Nephron progenitor cell (in vitro differentiated cells): ENCODE results near the gene IGFBP2.

ENCODE experiments used
- DNase-seq: peaks from one replicate; pipeline ENCODE4 v3.0.0; 2021
- H3K27ac Mint-ChIP-seq: 2 replicates; pipeline ENCODE4 v1.8.0; 2021; ENCODE audit warnings: mild to moderate bottlenecking, moderate library complexity, mixed read lengths
- H3K27me3 Mint-ChIP-seq: 2 replicates; pipeline ENCODE4 v1.8.0; 2021; ENCODE audit warnings: mild to moderate bottlenecking, low read depth, mixed read lengths; ENCODE audit not compliant: poor library complexity
- H3K36me3 Mint-ChIP-seq: 2 replicates; pipeline ENCODE4 v1.8.0; 2021; ENCODE audit warnings: low read depth, mixed read lengths
- H3K4me1 Mint-ChIP-seq: 2 replicates; pipeline ENCODE4 v1.8.0; 2021; ENCODE audit warnings: mixed read lengths
- H3K4me3 Mint-ChIP-seq: 2 replicates; pipeline ENCODE4 v1.8.0; 2021; ENCODE audit warnings: mild to moderate bottlenecking, moderate library complexity, mixed read lengths
- H3K9me3 Mint-ChIP-seq: 2 replicates; pipeline ENCODE4 v1.8.0; 2021; ENCODE audit warnings: mild to moderate bottlenecking, moderate library complexity, mixed read lengths
- CTCF ChIP-seq: fragments of 200-600 bp; sonication (generic); IDR thresholded peaks from 2 replicates; pipeline ENCODE4 v1.5.0; 2021; ENCODE audit warnings: antibody characterized with exemption

IGFBP2 gene

GRCh38 chr2:216701544-216701943, 68.3 kb downstream of the IGFBP2 start:
- Mint-ChIP-seq H3K27me3 (no peaks in the 10 kb centered on the region), H3K4me1 (peaks cover 5% of the 10 kb centered on the region), H3K36me3 (peaks cover 5% of the 10 kb centered on the region), H3K4me3 (no peak overlapping the region), H3K27ac (no peak overlapping the region), H3K9me3 (no peaks in the 10 kb centered on the region)
- DNase-seq, result no peak
- no peak for TF ChIP-seq CTCF

- peaks cover 5% of the 10 kb centered on the region for H3K36me3 Mint-ChIP-seq
- no peak overlapping the region for H3K4me3 Mint-ChIP-seq
- DNase-seq, result no peak
- H3K4me1 Mint-ChIP-seq, result peaks cover 5% of the 10 kb centered on the region
- H3K27me3 Mint-ChIP-seq, result no peaks in the 10 kb centered on the region
- H3K9me3 Mint-ChIP-seq, result no peaks in the 10 kb centered on the region
- TF ChIP-seq CTCF, result no peak
- H3K27ac Mint-ChIP-seq, result no peak overlapping the region
These were observed 69.5 kb downstream of the IGFBP2 start for GRCh38 chr2:216702756-216703155.

DNA sequence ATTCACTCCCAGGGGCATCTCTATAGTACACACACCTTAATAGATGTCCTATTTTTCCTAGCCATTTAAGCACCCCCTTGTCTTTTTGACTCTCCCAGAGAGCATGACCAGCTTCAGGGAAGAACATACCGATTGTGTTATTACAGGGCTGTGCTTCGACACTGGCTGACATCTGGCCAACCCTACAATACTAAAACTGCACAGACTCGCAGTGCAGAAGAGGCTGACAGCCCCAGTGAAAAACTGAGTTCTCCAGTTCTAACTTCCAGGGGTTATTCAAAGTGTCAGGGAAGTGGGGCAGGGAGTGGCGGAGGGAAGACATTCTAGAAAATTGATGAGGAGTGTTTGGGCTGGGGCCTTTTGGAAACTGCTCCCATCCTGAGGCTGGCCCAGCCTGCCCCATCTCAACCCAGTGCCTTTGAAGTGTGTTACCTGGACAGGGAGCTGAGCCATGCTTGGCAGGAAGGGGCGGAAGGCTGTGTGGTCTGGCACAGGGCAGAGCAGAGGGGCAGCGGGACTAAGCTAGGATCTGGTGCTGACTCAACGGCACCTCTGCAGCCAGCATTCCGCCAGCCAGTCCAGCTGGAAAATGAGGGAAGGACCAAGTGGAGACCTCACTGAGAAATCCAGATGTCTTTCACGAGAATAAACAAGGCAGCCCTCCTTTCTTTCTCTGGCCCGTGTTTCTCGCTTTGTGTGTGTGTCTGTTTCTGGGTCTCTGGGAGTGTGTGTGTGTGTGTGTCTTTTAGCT, 77.5 kb downstream of the IGFBP2 start:
- Mint-ChIP-seq H3K27me3 (peaks cover 4% of the 10 kb centered on the region), H3K27ac (peak overlapping the region; percentile 84), H3K4me1 (peaks cover 34% of the 10 kb centered on the region), H3K36me3 (no peaks in the 10 kb centered on the region), H3K4me3 (no peak overlapping the region), H3K9me3 (peaks cover 11% of the 10 kb centered on the region)
- TF ChIP-seq CTCF, result no peak
- no peak for DNase-seq

DNA sequence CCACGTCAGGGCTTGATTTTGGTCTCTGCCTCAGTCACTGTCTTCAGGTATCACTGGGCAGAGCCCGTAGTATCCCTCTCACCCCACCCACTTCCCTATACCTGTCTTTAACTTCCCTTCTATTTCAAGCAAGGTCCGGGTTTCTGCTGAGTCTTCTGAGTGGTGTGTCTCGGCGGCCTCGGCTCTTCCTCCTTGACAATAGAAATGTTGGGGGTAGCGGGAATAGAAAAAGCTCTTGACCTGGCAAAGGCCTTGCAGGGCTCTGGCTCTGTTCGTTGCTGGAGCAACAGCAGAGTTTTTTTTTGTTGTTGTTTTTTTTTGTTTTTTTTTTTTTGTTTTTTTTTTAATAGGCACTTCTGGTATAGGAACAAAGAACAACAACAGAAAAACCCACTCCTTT, 78.1 kb downstream of the IGFBP2 start:
- TF ChIP-seq CTCF, result no peak
- Mint-ChIP-seq H3K4me1 (peaks cover 35% of the 10 kb centered on the region), H3K27ac (peak overlapping the region; percentile 41), H3K9me3 (peaks cover 11% of the 10 kb centered on the region), H3K4me3 (no peak overlapping the region), H3K36me3 (no peaks in the 10 kb centered on the region), H3K27me3 (peaks cover 4% of the 10 kb centered on the region)
- DNase-seq, result no peak

DNA sequence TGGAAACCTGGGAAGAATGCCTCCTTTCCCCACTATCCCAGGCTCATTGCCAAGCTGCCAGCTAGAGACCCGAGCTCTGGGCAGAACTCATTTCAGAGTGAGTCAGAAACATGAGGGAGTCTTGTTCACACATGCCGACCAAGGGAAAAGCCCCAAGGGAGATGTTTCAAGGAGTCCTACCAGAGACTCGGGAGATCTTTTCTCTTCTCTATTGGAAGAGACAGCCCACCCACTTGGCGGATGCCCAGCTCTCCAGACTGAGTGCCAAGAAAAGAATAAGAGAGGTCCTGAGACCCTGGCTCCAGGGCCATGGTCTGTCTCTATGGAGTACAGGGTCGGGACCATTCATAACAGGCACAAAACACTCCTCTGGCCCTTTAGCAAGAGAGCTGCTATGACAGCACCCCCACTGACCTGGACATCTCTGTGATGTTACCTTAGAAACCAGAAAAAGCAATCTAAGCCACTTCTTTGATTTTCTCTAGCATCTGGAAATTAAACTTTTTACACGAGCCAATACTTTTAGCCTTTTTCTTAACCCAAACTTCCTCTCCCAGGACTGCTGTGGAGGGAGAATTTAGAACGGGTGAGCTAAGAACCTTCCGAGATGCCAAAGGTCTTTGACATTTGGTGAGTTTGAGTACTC, 80.6 kb downstream of the IGFBP2 start:
- peaks cover 6% of the 10 kb centered on the region for H3K27me3 Mint-ChIP-seq
- peaks cover 46% of the 10 kb centered on the region for H3K4me1 Mint-ChIP-seq
- no peak for DNase-seq
- H3K36me3 Mint-ChIP-seq, result no peaks in the 10 kb centered on the region
- peaks cover 9% of the 10 kb centered on the region for H3K9me3 Mint-ChIP-seq
- no peak for TF ChIP-seq CTCF
- no peak overlapping the region for H3K4me3 Mint-ChIP-seq
- H3K27ac Mint-ChIP-seq, result no peak overlapping the region
